HepG2 (cell line): ENCODE measurements around the gene MEIOB. TPM values are rescaled to one million over a fixed set of nuclear protein-coding genes. Genes with fewer than 3 reads are reported as not detected.

Source experiments
- AKNA ChIP-seq: sonication (generic); formaldehyde crosslinking; IDR thresholded peaks from 2 replicates; pipeline ENCODE4 v1.4.0; 2020; ENCODE audit warnings: missing genetic modification reagents, borderline replicate concordance
- HNF4G ChIP-seq, 2 experiments: sonication (generic) in 1 of 2; formaldehyde crosslinking in 1 of 2; IDR thresholded peaks; 2 replicates each; pipeline versions ENCODE4 v1.4.0 to v1.6.1; 2011 to 2020; ENCODE audit warnings: borderline replicate concordance in 2 of 2, low read depth in 2 of 2, mild to moderate bottlenecking in 2 of 2, low read length in 1 of 2, missing genetic modification reagents in 1 of 2, moderate library complexity in 1 of 2
- MEIS2 ChIP-seq: sonication (generic); formaldehyde crosslinking; IDR thresholded peaks from 2 replicates; pipeline ENCODE4 v1.9.0; 2021; ENCODE audit warnings: mild to moderate bottlenecking, missing genetic modification reagents
- PHF20 ChIP-seq: sonication (generic); formaldehyde crosslinking; IDR thresholded peaks from 2 replicates; pipeline ENCODE4 v1.5.0; 2020; ENCODE audit warnings: mild to moderate bottlenecking, missing genetic modification reagents
- PHF5A ChIP-seq: IDR thresholded peaks from one replicate; pipeline ENCODE4 v1.6.1; 2018; ENCODE audit warnings: low read depth, missing genetic modification reagents; ENCODE audit not compliant: unreplicated experiment
- PRDM10 ChIP-seq: sonication (generic); formaldehyde crosslinking; IDR thresholded peaks from 2 replicates; pipeline ENCODE4 v1.4.0; 2020; ENCODE audit warnings: low read depth, missing genetic modification reagents
- RNF2 ChIP-seq: fragments of 450-650 bp; conservative IDR thresholded peaks from 2 replicates; pipeline ENCODE4 v1.6.1; 2016; ENCODE audit warnings: low read depth
- RXRB ChIP-seq: IDR thresholded peaks from 2 replicates; pipeline ENCODE4 v1.6.1; 2016; ENCODE audit warnings: borderline replicate concordance, missing genetic modification reagents, missing compliant biosample characterization
- SP1 ChIP-seq, 2 experiments: fragments of 450-650 bp in 1 of 2; sonication (generic) in 1 of 2; formaldehyde crosslinking in 1 of 2; IDR thresholded peaks; 2 replicates each; pipeline versions ENCODE4 v1.4.0 to v1.6.1; 2016 to 2020; ENCODE audit warnings: missing genetic modification reagents in 1 of 2
- SUZ12 ChIP-seq: fragments of 150-350 bp; IDR thresholded peaks from 2 replicates; pipeline ENCODE4 v1.6.1; 2014; ENCODE audit warnings: low read depth, low read length
- TBX2 ChIP-seq: sonication (generic); formaldehyde crosslinking; IDR thresholded peaks from 2 replicates; pipeline ENCODE4 v1.5.0; 2020; ENCODE audit warnings: missing genetic modification reagents, mild to moderate bottlenecking, borderline replicate concordance
- TCF7 ChIP-seq: sonication (generic); IDR thresholded peaks from 2 replicates; pipeline ENCODE4 v1.6.1; 2016; ENCODE audit warnings: antibody characterized with exemption, low read depth
- ZNF124 ChIP-seq: sonication (generic); formaldehyde crosslinking; IDR thresholded peaks from 2 replicates; pipeline ENCODE4 v1.4.0; 2020; ENCODE audit warnings: missing genetic modification reagents
- ZNF362 ChIP-seq: sonication (generic); formaldehyde crosslinking; IDR thresholded peaks from 2 replicates; pipeline ENCODE4 v1.4.0; 2020; ENCODE audit warnings: missing genetic modification reagents, mild to moderate bottlenecking, borderline replicate concordance
- ZNF501 ChIP-seq: sonication (generic); formaldehyde crosslinking; IDR thresholded peaks from 2 replicates; pipeline ENCODE4 v1.5.1; 2020; ENCODE audit warnings: mild to moderate bottlenecking, moderate library complexity, missing genetic modification reagents
- ZNF550 ChIP-seq: sonication (generic); formaldehyde crosslinking; IDR thresholded peaks from 2 replicates; pipeline ENCODE4 v1.4.0; 2020; ENCODE audit warnings: mild to moderate bottlenecking, missing genetic modification reagents, borderline replicate concordance
- ZNF768 ChIP-seq: sonication (generic); formaldehyde crosslinking; IDR thresholded peaks from 2 replicates; pipeline ENCODE4 v1.4.0; 2020; ENCODE audit warnings: missing genetic modification reagents
- polyA plus RNA-seq, 8 experiments: library from polyadenylated mRNA; depleted of rRNA in 3 of 8; stranded (reverse) in 7 of 8; unstranded in 1 of 8; fragments of >200 nt; fragmentation: Illumina TruSeq in 4 of 8; extraction: Trizol in 4 of 8; gene quantifications; 2 replicates each; pipeline versions ENCODE4 v1.2.1 to v1.2.3, GENCODE V29; 2011 to 2016; ENCODE audit warnings: low read depth in 4 of 8, missing spikeins in 1 of 8, mixed read lengths in 1 of 8; ENCODE audit not compliant: insufficient read depth in 1 of 8
- total RNA-seq, 5 experiments: library from RNA; depleted of rRNA; stranded (reverse); fragments of >200 nt; fragmentation: Illumina TruSeq; extraction: Trizol; gene quantifications; 2 replicates each; pipeline ENCODE4 v1.2.3, GENCODE V29; 2016; ENCODE audit warnings: low read depth in 1 of 5

MEIOB gene
- total and polyA plus RNA-seq, 2 of the 13 experiments (the other 11 are each of a cell fraction or from before 2014, with no cell fraction given), result 0.17 TPM; not detected in 1

GRCh38 chr16:1828645-1829410 is 43.1 kb downstream of the MEIOB start (continued):
- TF ChIP-seq AKNA (CRISPR knock-in tag) (no peak), PRDM10 (CRISPR knock-in tag) (no peak), ZNF501 (CRISPR knock-in tag) (0 out of 2 replicates have a peak, but pooled peaks have one; percentile 18), RXRB (peak; percentile 77), PHF20 (no peak), SUZ12 (no peak), HNF4G (IDR thresholded peaks at IDR 0.05; ENCODE audit: borderline replicate concordance, low read depth, low read length) (peak; percentile 95), HNF4G (CRISPR knock-in tag; IDR thresholded peaks at IDR 0.05; ENCODE audit: borderline replicate concordance, low read depth) (peak; percentile 77; the same call in 1 of the 2 replicates), MEIS2 (no peak; the same call in 1 of the 2 replicates), ZNF550 (CRISPR knock-in tag) (no peak), ZNF768 (CRISPR knock-in tag) (peak; percentile 71; the same call in 1 of the 2 replicates), TCF7 (peak; percentile 29; the same call in 1 of the 2 replicates), RNF2 (no peak), ZNF124 (CRISPR knock-in tag) (peak; percentile 79; the same call in 1 of the 2 replicates), SP1 (IDR thresholded peaks at IDR 0.05) (no peak), SP1 (CRISPR knock-in tag; IDR thresholded peaks at IDR 0.05) (no peak), PHF5A (CRISPR knock-in tag) (no peak), TBX2 (CRISPR knock-in tag) (peak; percentile 86; the same call in 1 of the 2 replicates), ZNF362 (CRISPR knock-in tag) (peak; percentile 88)
